H1 (cell line): ENCODE data around the gene LINC01488.

Experiments
- EGR1 ChIP-seq: IDR thresholded peaks from 2 replicates; pipeline ENCODE4 v1.6.1; 2011; ENCODE audit warnings: low read depth, low read length, borderline replicate concordance
- MAFK ChIP-seq: IDR thresholded peaks from 2 replicates; pipeline ENCODE4 v1.6.1; 2012; ENCODE audit warnings: low read depth, mild to moderate bottlenecking, improper control_type of control experiment, low read length
- NRF1 ChIP-seq: IDR thresholded peaks from 2 replicates; pipeline ENCODE4 v1.6.1; 2011; ENCODE audit warnings: mild to moderate bottlenecking, low read depth, low read length, improper control_type of control experiment
- SIRT6 ChIP-seq: IDR thresholded peaks from one replicate; pipeline ENCODE4 v1.7.1; 2012; ENCODE audit warnings: low read length, inconsistent platforms

GRCh38 chr11:69512136-69512535, 30.7 kb downstream of the LINC01488 start:
- no peak for TF ChIP-seq SIRT6
- no peak for TF ChIP-seq MAFK
- TF ChIP-seq EGR1 = no peak
- TF ChIP-seq NRF1 = no peak
